Measurements from ENCODE around the gene FAM24A.
"Not testable (repeated sequence)": the region's sequence is repeated elsewhere in the genome, so short reads cannot be mapped to it uniquely, and the experiment has no call there.

FAM24A gene, protein sequence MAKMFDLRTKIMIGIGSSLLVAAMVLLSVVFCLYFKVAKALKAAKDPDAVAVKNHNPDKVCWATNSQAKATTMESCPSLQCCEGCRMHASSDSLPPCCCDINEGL

DNA sequence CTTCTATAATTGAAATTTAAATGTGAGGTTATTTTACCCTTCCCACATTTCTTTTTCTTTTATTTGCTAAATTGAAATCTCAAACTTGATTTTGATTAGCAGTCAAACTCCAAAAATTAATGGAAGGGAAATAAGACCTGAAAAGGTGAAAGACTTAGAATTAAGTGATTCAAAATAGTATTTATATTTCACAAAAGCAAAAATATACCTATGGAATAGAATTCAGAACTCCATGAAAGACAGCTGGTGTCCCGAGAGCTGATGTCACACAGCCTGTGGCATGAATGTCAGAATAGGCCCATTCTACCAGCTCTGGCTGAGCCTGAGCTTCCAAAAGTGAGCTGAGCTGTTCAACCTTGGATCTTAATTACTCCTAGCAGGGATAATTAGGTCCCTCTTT, at the start of gene FAM24A:
FAM24A (plus strand) TSS at position 301 of the 400 bp plus-strand sequence. CDS start 1,025 bp downstream, outside the sequence.
- no peak for DNase-seq

DNA sequence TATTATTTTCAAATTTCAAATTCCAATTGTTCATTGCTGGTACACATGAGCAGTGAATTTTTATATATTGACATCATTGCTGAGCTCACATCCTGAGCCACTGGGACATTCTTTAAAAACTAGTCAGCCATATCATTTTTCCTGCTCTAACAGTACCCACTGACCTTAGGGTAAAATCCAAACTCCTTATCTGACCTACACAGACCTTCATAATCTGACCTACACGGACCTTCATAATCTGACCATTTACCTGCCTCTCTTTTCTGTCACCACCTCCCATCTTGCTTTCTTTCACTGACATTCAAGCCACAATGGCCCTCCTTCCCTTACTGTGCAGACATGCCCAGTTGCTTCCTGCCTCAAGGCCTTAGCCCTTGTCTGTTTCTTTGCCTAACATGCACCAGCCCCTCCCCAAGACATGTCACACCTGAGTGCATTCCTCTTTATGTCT, 48.7 kb upstream of the FAM24A start:
- no peak for DNase-seq

DNA sequence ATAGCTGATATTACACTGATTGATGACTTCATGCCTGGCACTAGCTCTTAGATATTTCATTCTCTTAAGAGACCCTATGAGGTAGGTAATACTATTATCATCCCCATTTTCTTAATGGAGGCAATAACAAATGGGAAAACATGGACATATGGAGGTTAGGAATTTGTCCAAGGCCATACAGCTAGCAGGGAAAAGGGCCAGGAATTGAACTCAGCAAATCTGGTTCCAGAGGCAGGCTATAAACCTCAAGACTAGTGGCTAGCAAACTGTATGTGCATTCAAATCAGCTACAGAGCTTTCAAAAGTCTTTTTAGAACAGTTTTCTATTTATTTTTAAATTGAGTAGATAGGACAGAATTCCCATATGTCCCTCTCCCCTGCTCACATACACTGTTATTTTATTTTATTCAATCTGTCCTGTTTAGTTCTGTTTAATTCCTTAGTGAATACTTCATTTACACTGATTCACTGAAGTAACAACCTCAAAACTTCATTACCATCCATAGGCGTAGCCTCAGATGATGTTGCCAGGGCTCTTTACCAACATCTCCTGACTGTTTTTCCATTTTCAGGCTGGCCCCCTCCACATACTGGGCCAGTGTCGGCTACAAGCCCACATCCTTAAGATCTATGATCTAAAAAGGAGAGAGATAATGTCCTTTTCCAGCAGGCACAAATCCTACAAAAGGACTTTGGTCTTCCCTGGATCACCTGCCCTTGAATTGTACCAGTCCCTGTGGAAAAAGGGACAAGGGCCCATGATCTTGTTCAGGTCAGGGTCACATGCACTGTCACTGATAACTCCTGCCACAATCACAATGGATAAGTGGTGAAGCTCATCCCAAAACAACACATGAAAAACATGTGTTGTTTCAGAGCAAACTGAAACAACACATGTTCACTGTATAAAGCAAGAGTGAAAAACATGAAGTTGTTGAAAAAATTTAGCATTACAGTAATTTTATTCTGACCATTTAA, 46.9 kb upstream of the FAM24A start:
- no peak for DNase-seq

DNA sequence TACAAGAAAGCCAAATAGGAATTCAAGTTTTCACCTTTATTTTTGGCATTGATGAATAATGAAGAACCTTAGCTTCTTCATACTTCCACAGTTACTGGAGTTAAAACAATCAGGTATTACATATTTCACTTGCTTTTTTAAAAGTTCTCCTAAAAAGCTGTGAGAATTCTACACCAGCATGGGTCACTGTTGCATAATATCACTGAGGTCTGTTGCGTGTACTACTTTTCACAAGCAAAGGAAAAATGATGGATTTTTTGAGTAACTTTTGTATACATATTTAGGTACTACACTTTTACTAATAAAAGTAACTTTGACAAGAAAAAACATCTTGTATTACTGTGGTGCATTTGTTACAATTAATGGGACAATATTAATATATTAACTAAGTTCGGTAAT, 46.2 kb upstream of the FAM24A start:
- no peak for DNase-seq

DNA sequence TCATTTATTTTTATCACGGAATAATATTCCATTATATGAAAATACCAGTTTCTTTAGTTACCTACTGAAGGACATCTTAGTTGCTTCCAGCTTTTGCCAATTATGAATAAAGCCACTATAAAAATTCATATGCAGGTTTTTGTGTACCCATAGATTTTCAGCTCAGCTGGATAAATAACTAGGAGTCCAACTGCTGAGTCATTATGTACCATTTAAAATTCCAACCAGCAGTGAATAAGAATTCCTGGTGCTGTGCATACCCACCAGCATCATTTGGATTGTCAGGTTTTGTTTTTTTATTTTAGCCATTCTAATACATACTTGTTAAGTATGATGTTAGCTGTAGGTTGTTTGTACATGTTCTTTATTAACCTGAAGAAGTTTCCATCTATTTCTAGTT, 45.5 kb upstream of the FAM24A start:
- no peak for DNase-seq

DNA sequence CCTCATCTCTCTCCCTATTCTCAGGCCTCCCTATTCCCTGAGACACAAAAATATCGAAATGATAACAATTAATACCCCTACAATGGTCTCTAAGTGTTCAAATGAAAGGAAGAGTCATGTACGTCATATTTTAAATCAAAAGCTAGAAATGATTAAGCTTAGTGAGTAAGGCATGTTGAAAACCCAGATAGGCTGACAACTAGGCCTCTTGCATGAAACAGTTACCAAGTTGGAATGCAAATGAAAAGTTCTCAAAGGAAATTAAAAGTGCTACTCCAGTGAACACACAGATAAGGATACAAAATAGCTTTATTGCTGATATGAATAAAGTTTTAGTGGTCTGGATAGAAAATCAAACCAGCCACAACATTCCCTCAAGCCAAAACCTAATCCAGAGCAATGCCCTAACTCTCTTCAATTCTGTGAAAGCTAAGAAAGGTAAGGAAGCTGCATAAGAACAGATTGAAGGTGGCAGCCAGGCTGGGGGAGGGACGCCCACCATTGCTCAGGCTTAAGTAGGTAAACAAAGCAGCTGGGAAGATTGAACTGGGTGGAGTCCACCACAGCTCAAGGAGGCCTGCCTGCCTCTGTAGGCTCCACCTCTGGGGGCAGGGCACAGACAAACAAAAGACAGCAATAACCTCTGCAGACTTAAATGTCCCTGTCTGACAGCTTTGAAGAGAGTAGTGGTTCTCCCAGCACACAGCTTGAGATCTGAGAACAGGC, 43.5 kb upstream of the FAM24A start:
- not testable (repeated sequence) for DNase-seq

DNA sequence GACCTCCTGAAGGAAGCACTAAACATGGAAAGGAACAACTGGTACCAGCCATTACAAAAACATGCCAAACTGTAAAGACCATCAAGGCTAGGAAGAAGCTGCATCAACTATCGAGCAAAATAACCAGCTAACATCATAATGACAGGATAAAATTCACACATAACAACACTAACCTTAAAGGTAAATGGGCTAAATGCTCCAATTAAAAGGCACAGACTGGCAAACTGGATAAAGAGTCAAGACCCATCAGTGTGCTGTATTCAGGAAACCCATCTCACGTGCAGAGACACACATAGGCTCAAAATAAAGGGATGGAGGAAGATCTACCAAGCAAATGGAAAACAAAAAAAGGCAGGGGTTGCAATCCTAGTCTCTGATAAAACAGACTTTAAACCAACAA, 41.6 kb upstream of the FAM24A start:
- not testable (repeated sequence) for DNase-seq

DNA sequence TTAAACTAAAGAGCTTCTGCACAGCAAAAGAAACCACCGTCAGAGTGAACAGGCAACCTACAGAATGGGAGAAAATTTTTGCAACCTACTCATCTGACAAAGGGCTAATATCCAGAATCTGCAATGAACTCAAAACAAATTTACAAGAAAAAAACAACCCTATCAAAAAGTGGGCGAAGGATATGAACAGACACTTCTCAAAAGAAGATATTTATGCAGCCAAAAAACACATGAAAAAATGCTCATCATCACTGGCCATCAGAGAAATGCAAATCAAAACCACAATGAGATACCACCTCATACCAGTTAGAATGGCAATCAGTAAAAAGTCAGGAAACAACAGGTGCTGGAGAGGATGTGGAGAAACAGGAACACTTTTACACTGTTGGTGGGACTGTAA, 38.5 kb upstream of the FAM24A start:
- DNase-seq: not testable (repeated sequence)

DNA sequence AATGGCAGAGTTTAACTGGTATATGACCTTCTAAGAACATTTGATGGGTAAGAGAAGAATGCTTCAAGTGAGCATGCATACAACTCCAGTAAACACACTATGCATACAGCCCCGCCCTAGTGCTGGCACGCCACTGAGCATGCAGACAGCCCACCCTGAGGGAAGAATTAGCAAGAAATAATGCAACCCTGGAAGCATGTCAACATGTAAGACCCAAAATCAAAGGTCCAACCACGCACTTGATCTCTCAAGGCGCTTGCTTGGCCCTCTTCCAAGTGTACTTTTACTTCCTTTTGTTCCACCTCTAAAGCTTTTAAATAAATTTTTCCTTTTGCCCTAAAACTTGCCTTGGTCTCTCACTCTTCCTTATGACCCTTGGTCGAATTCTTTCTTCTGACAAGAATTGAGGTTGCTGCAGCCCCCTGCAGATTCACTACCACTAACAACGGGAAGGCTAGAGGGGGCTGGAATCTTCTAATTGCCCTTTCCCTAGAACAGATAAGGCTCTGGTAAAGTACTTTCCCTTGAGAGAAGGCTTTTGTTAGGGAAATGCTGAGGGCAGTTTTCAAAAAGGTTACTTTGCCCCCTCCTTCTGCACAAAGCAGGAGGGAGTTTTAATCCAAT, 34.5 kb upstream of the FAM24A start:
- DNase-seq: no peak

DNA sequence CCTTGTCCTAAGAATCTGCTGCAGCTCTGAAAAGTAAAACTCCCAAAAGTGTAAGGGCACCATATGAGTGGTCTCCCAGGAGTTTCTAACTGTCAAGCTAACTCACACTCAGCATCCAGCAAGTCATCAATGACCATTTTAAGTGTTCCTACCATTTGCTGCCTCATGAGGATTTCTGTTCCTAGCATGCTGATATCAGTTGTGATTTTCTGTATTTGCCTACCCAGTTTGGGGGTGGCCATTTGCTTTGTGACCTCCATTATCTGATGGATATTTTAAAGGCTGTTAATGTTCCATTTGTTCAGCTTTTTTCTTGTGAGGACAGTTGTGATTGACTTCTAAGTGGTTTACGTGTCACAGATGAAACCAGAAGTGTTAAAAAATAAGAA, 33.9 kb upstream of the FAM24A start:
- DNase-seq: no peak

DNA sequence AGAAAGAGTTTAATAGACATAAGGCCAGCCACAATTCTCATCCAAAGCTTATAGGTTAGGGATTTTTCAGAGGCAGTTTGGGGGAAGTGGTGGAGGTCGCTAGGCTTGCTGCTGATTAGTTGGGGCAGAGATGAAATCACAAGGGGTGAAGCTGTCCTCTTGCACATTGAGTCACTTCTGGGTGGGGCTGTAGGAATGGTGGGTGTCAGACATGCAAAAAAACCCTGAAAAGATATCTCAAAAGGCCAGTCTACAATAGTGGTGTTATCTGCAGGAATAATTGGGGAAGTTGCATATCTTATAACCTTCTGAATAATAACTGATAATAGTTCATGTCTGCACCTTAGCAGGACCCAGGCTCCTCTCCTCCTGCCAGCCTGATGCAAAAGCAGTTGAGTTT, 33.1 kb upstream of the FAM24A start:
- DNase-seq: no peak

DNA sequence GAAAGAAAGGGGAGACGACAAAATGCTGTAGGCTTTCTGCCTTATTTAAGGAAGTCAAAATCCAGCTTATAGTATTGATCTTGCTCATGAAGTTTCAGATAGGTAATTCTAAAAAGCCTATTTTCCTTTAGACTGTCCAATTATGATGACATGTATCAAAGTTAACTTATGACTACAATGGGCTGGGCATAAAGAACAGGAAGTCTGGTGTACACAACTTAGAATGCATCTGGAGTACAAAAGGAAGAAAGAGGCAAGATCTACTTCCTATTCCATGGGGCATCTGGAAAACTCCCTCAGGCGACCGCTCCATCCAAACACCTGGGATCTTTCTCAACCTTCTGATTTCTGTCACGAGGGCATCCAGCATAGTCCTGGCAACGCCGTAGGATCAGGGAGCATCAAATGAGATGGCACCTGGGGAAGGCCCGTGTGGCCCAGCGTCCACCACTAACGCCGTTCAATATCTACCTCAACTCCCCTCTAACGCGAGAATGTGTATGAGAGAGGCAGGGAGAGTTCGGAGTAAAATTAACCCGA, 31.5 kb upstream of the FAM24A start:
- no peak for DNase-seq

DNA sequence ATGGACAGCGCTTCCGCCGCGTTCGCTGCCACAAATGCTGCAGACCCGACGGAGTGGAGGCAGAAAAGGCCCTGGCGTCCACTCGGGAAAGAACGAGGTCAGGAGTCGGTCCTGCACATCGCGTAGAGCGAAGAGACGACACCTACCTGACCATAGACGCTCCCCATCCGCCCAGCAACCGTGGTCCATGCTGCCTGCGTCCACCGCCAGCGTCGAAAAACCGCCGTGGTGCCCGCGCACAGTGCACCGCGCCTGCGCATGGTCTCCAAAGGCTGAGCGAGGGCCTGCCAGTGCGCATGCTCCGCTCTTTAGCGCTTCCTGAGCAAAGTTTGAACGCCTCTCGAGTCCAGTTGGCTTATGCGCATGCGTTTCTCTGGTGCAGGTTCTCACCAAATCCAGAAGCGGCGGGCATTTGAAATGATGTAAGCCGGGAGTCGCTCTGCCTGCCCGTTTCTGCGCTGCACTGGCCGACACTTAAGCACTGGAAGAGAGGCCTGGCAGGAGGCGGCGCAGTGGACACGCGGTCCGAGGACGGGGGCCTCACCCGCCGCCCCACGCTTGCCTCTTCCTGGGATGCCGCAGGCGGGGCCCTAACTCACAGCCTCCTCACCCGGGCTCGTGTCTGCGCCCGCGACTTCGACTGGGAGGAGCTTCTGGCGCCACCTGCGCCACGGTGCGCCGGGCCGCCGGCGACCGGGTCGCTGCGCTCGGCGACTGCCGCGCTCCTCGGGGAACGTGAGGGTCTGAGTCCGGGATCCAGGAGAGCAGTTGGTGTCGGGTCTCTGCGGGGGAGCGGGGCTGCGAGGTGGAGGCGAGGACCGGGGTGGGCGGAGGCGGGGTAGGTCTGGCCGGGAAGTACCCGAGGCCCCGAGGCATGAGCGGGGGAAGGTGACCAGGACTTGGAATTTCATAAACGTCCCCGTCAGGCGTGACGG, 30.8 kb upstream of the FAM24A start, which contains the start of gene FAM24B:
FAM24B (minus strand) TSS at position 243 of the 935 bp plus-strand sequence. CDS start 29,066 bp downstream, outside the sequence.
- peak; percentile 97 for DNase-seq

DNA sequence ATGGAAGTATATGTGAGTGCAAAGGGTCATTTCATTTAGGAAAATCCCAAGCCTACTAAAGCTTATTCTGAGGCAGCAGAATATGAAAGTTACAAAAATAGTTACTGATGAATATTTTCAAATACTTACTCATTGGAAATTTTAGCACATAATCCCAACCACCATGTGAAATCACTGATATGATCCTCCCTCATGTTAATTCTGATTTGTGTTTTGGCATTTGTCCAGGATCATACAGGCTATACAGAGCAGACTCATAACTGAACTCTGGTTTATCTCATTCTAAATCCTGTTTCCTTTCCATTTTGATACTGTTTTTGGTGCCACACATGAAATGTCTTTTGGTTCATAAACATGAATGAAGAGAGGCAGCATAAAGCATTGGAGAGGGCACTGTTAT, 27.6 kb upstream of the FAM24A start:
- DNase-seq: no peak

DNA sequence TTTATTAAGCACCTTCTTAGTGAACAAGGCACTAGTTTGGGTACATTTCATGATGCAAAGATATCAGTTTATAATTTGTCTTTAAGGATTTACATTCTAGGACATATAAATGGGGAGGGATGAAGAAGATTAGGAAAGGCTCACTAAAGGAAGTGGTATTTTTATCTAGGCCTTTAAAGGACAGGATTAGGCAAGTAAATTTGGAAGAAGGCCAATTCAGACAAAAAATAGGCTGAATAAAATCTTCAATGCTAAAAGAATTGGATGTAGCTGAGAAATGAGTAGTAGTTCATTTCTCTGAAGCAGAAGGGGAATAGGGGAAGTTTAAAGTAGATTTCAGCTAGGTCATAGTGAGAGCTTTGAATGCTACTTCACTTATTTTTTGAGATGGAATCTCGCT, 26.2 kb upstream of the FAM24A start:
- no peak for DNase-seq

DNA sequence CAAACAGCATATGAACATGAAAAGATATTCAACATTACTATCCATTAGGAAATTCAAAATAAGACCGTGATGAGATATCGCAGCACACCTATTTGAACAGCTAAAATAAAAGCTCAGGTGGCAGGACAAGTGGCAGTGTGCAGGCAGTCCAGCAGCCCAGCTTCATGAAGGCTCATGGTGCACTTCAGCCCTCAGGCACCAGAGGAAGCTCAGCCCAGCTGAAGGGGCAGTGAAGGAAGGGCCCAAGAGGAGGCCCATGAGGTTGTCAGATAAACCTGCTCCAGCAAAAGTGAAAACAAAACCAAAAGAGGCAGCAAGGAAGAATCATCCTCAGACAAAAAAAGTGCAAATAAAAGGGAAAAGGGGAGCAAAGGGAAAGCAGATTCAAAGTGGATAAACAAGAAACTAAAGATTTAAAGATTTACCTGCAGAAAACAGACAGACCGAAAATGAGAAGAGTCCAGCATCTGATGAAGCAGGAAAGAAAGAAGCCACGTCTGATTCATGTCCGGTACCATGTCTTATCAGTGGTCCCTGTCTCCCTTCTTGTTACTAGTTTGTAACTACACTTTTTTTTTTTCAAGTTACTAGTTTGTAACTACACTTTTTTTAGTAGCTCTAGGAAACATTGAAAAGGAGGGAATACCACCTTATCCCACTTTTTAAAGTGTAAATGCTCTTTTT, 16.0 kb upstream of the FAM24A start:
- no peak for DNase-seq

DNA sequence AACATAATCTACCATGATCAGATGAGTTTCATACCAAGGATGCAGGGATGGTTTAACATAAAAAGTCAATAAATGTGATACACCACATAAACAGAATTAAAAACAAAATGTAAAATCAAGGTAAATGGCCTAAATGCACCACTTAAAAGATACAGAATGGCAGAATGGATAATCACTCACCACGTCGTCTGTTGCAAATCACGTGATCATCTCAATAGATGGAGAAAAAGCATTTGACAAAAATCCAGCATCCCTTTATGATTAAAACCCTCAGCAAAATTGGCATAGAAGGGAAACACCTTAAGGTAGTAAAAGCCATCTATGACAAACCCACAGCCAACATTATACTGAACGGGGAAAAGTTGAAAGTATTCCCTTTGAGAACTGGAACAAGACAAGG, 6.5 kb upstream of the FAM24A start:
- DNase-seq: not testable (repeated sequence)

DNA sequence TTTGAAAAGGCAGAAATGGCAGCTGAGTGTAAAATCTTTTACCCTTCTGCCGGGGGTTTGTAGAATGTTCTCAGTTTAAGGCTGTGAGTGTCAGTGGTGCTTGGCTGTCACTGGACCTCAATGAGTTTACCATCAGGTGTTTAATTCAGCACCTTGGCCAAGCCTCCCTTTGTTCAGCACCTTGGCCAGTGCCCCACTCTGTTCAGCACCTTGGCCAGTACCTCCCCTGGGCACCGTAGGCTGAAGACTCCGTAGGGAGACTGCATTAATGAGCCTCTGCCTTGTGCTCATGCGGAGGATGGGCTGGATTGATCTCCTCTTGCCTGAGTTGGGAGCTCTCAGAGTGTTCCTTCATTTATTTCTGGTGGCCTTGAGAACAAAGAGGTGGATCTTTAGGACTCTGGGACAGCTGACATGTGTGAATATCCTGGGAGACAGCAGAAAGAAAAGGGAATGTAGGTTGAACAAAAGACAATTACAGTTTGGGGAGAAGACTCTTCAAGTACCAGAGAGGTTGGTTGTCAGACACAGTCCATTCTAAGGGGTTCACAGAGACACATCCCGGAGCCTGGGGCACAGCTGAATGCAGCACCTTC, 1.6 kb downstream of the FAM24A start:
- no peak for DNase-seq

DNA sequence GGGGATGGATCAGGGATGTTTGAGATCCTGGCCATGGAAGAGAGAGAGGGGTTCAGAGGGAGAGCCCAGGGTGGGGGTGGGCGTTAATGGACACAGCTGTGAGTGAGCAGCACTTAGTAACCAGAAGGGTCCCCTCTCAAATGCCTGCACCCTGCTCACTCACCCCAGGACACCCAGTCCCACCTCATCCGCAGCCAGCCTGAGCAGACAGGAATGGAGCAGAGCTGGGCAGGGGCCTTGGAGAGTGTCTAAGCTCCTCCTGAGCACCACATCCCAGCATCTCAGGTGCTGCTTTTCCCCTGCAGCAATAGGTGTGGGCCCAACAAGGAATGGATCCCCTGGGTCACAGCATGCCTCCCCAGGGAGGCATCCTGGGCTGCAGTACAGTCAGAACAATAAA, 5.3 kb downstream of the FAM24A start:
- no peak for DNase-seq

DNA sequence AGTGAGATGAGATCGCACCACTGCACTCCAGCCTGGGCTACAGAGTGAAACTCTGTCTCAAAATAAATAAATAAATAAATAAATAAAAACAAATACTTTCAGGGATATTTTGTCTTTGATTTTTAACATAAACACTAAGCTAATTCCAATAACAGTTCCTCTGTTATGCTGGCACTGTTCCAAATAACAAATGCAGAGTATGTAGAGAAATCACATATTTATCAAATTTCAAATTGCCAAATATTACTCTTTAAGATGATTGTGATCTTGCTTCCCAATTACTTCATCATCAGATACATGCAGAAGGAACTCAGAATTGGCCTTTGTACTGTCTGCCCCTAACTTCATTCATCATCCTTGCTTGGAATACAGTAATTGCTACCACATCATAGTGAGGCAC, 19.7 kb downstream of the FAM24A start:
- no peak for DNase-seq
